OCI-LY7 (cell line): ENCODE results near the gene GDF2.

Experiments
- CTCF ChIP-seq: fragments of 200-600 bp; sonication (generic); conservative IDR thresholded peaks from 2 replicates; pipeline ENCODE4 v1.5.1; 2014; ENCODE audit warnings: mild to moderate bottlenecking, antibody characterized with exemption, low read length, moderate library complexity, mixed read lengths
- EZH2phosphoT487 ChIP-seq: fragments of 200-600 bp; sonication (generic); IDR thresholded peaks from 2 replicates; pipeline ENCODE4 v1.6.1; 2018; ENCODE audit warnings: low read depth, borderline replicate concordance, mild to moderate bottlenecking, mixed run types, antibody characterized with exemption, low read length, moderate library complexity, mixed read lengths

- no peak for TF ChIP-seq CTCF
- TF ChIP-seq EZH2phosphoT487: no peak
Measured at GRCh38 chr10:47359626-47360418, 37.6 kb downstream of the GDF2 start.
